DMS153 (cell line): Measurements from ENCODE around the gene SLC5A12.
A peak's percentile ranks its signal among the peaks of the same experiment; 100 is the strongest.

Experiments
- DNase-seq: peaks from one replicate; lab custom pipeline; 2025; lab: John Stamatoyannopoulos, UW

Gene SLC5A12

GRCh38 chr11:26721948-26722475, at the start of gene SLC5A12:
SLC5A12 (minus strand) TSS chr11:26722060; CDS start chr11:26721714, 346 bp downstream.
- no peak for DNase-seq

- DNase-seq = no peak
Observed at GRCh38 chr11:26769027-26769426, 47.2 kb upstream of the SLC5A12 start.

GRCh38 chr11:26767060-26767459, 45.2 kb upstream of the SLC5A12 start:
- DNase-seq = no peak

GRCh38 chr11:26765323-26765722, 43.5 kb upstream of the SLC5A12 start:
- no peak for DNase-seq

- DNase-seq = no peak
Observed at GRCh38 chr11:26764825-26765224, 43.0 kb upstream of the SLC5A12 start.

- DNase-seq = no peak
Observed at GRCh38 chr11:26764315-26764714, 42.5 kb upstream of the SLC5A12 start.

GRCh38 chr11:26762089-26762488, 40.2 kb upstream of the SLC5A12 start:
- DNase-seq = no peak

- DNase-seq = no peak
Observed at GRCh38 chr11:26761361-26761809, 39.5 kb upstream of the SLC5A12 start.

- DNase-seq = no peak
Observed at GRCh38 chr11:26757995-26758394, 36.1 kb upstream of the SLC5A12 start.

GRCh38 chr11:26755762-26756161, 33.9 kb upstream of the SLC5A12 start:
- DNase-seq = no peak

- DNase-seq = peak; percentile 34
Observed at GRCh38 chr11:26753723-26754504, 32.1 kb upstream of the SLC5A12 start.

- no peak for DNase-seq
Observed at GRCh38 chr11:26749927-26750326, 28.1 kb upstream of the SLC5A12 start.

GRCh38 chr11:26743622-26744021, 21.8 kb upstream of the SLC5A12 start:
- DNase-seq = no peak

- no peak for DNase-seq
Observed at GRCh38 chr11:26742966-26743365, 21.1 kb upstream of the SLC5A12 start.

- DNase-seq = no peak
Observed at GRCh38 chr11:26741036-26741435, 19.2 kb upstream of the SLC5A12 start.

- DNase-seq = no peak
Observed at GRCh38 chr11:26739366-26740073, 17.7 kb upstream of the SLC5A12 start.

GRCh38 chr11:26734691-26735090, 12.8 kb upstream of the SLC5A12 start:
- no peak for DNase-seq

GRCh38 chr11:26731084-26731456, 9.2 kb upstream of the SLC5A12 start:
- DNase-seq = no peak

GRCh38 chr11:26730414-26731083, 8.7 kb upstream of the SLC5A12 start:
- no peak for DNase-seq

- no peak for DNase-seq
Observed at GRCh38 chr11:26729284-26729683, 7.4 kb upstream of the SLC5A12 start.

- DNase-seq = no peak
Observed at GRCh38 chr11:26726960-26727359, 5.1 kb upstream of the SLC5A12 start.

GRCh38 chr11:26719998-26720397, 1.9 kb downstream of the SLC5A12 start:
- no peak for DNase-seq
